Muscle layer of colon (tissue), 2 donors: ENCODE results near the gene PBX4.

Experiments
- H3K27ac ChIP-seq: one replicate; pipeline ENCODE4 v1.7.0; 2013; ENCODE audit warnings: low read depth, mild to moderate bottlenecking, low read length, moderate library complexity
- H3K27me3 ChIP-seq, 2 donors: one replicate each; pipeline ENCODE4 v1.7.0; 2013; ENCODE audit warnings: low read length in 2 of 2, mild to moderate bottlenecking in 2 of 2; ENCODE audit not compliant: insufficient read depth in 2 of 2, control insufficient read depth in 1 of 2
- H3K36me3 ChIP-seq: one replicate; pipeline ENCODE4 v1.7.0; 2013; ENCODE audit warnings: mild to moderate bottlenecking, low read length; ENCODE audit not compliant: insufficient read depth
- H3K4me1 ChIP-seq: one replicate; pipeline ENCODE4 v1.7.0; 2013; ENCODE audit warnings: mild to moderate bottlenecking, low read length; ENCODE audit not compliant: insufficient read depth
- H3K4me3 ChIP-seq, 2 donors: one replicate each; pipeline ENCODE4 v1.7.0; 2013; ENCODE audit warnings: low read length in 2 of 2, low read depth in 1 of 2, mild to moderate bottlenecking in 1 of 2, moderate library complexity in 1 of 2
- H3K9ac ChIP-seq: one replicate; pipeline ENCODE4 v1.7.0; 2013; ENCODE audit warnings: low read length
- H3K9me3 ChIP-seq: one replicate; pipeline ENCODE4 v1.7.0; 2013; ENCODE audit warnings: mild to moderate bottlenecking, low read length
- donor health status: abdominal sarcoma.
- donor health status: Adenocarcinoma of cecum.

Gene PBX4

GRCh38 chr19:19656451-19657396 lies 38.2 kb upstream of the PBX4 start:
- H3K27ac ChIP-seq, result no peak overlapping the region
- H3K4me1 ChIP-seq, result peaks cover 2% of the 10 kb centered on the region
- H3K4me3 ChIP-seq, result no peak overlapping the region
- no peaks in the 10 kb centered on the region for H3K27me3 ChIP-seq
- H3K9me3 ChIP-seq, result no peaks in the 10 kb centered on the region
- peaks cover 68% of the 10 kb centered on the region for H3K36me3 ChIP-seq
- no peak overlapping the region for H3K9ac ChIP-seq

GRCh38 chr19:19655641-19656343 lies 37.3 kb upstream of the PBX4 start:
- Histone ChIP-seq H3K36me3 (peaks cover 78% of the 10 kb centered on the region), H3K4me1 (no peaks in the 10 kb centered on the region)

GRCh38 chr19:19655051-19655594 lies 36.6 kb upstream of the PBX4 start:
- Histone ChIP-seq H3K27me3 (no peaks in the 10 kb centered on the region), H3K27ac (no peak overlapping the region), H3K4me1 (no peaks in the 10 kb centered on the region), H3K9me3 (no peaks in the 10 kb centered on the region), H3K9ac (no peak overlapping the region), H3K36me3 (peaks cover 84% of the 10 kb centered on the region), H3K4me3 (no peak overlapping the region)

More at GRCh38 chr19:19655641-19656343, 37.3 kb upstream of the PBX4 start:
- no peak overlapping the region for H3K9ac ChIP-seq
- H3K27me3 ChIP-seq, result no peaks in the 10 kb centered on the region
- H3K27ac ChIP-seq, result no peak overlapping the region
- H3K4me3 ChIP-seq, result no peak overlapping the region
- H3K9me3 ChIP-seq, result no peaks in the 10 kb centered on the region

- Histone ChIP-seq H3K36me3 (peaks cover 84% of the 10 kb centered on the region), H3K27me3 (no peaks in the 10 kb centered on the region), H3K4me3 (no peak overlapping the region), H3K27ac (no peak overlapping the region), H3K9me3 (no peaks in the 10 kb centered on the region), H3K9ac (no peak overlapping the region), H3K4me1 (no peaks in the 10 kb centered on the region)
These were observed 36.0 kb upstream of the PBX4 start for GRCh38 chr19:19654441-19654840.

GRCh38 chr19:19653597-19654147 lies 35.2 kb upstream of the PBX4 start:
- Histone ChIP-seq H3K27ac (no peak overlapping the region), H3K27me3 (no peaks in the 10 kb centered on the region), H3K36me3 (peaks cover 84% of the 10 kb centered on the region)

GRCh38 chr19:19652482-19653295 lies 34.2 kb upstream of the PBX4 start:
- no peak overlapping the region for H3K4me3 ChIP-seq
- H3K9me3 ChIP-seq, result no peaks in the 10 kb centered on the region
- H3K36me3 ChIP-seq, result peaks cover 75% of the 10 kb centered on the region
- no peak overlapping the region for H3K27ac ChIP-seq
- H3K27me3 ChIP-seq, result no peaks in the 10 kb centered on the region
- H3K9ac ChIP-seq, result no peak overlapping the region
- H3K4me1 ChIP-seq, result no peaks in the 10 kb centered on the region

More at GRCh38 chr19:19653597-19654147, 35.2 kb upstream of the PBX4 start:
- H3K4me1 ChIP-seq, result no peaks in the 10 kb centered on the region
- no peak overlapping the region for H3K4me3 ChIP-seq
- H3K9ac ChIP-seq, result no peak overlapping the region
- no peaks in the 10 kb centered on the region for H3K9me3 ChIP-seq

- H3K4me3 ChIP-seq, result no peak overlapping the region
- H3K27me3 ChIP-seq, result no peaks in the 10 kb centered on the region
- peaks cover 72% of the 10 kb centered on the region for H3K36me3 ChIP-seq
- H3K9ac ChIP-seq, result no peak overlapping the region
- H3K9me3 ChIP-seq, result no peaks in the 10 kb centered on the region
- H3K4me1 ChIP-seq, result no peaks in the 10 kb centered on the region
- H3K27ac ChIP-seq, result no peak overlapping the region
These were observed 32.6 kb upstream of the PBX4 start for GRCh38 chr19:19651076-19651475.

- no peaks in the 10 kb centered on the region for H3K4me1 ChIP-seq
- no peaks in the 10 kb centered on the region for H3K27me3 ChIP-seq
- H3K9ac ChIP-seq, result no peak overlapping the region
- H3K9me3 ChIP-seq, result no peaks in the 10 kb centered on the region
- peaks cover 64% of the 10 kb centered on the region for H3K36me3 ChIP-seq
- no peak overlapping the region for H3K4me3 ChIP-seq
- no peak overlapping the region for H3K27ac ChIP-seq
These were observed 31.8 kb upstream of the PBX4 start for GRCh38 chr19:19650331-19650730.

GRCh38 chr19:19649580-19649995 lies 31.1 kb upstream of the PBX4 start:
- Histone ChIP-seq H3K9me3 (no peaks in the 10 kb centered on the region), H3K4me1 (no peaks in the 10 kb centered on the region), H3K27ac (no peak overlapping the region), H3K4me3 (no peak overlapping the region), H3K36me3 (peaks cover 57% of the 10 kb centered on the region), H3K9ac (no peak overlapping the region), H3K27me3 (no peaks in the 10 kb centered on the region)

GRCh38 chr19:19649155-19649554 lies 30.7 kb upstream of the PBX4 start:
- H3K36me3 ChIP-seq, result peaks cover 52% of the 10 kb centered on the region
- H3K9ac ChIP-seq, result no peak overlapping the region
- H3K9me3 ChIP-seq, result no peaks in the 10 kb centered on the region
- no peak overlapping the region for H3K4me3 ChIP-seq
- H3K27me3 ChIP-seq, result no peaks in the 10 kb centered on the region
- H3K4me1 ChIP-seq, result no peaks in the 10 kb centered on the region
- no peak overlapping the region for H3K27ac ChIP-seq
